Measurements from ENCODE around the gene RAB11FIP4.

Gene RAB11FIP4

DNA sequence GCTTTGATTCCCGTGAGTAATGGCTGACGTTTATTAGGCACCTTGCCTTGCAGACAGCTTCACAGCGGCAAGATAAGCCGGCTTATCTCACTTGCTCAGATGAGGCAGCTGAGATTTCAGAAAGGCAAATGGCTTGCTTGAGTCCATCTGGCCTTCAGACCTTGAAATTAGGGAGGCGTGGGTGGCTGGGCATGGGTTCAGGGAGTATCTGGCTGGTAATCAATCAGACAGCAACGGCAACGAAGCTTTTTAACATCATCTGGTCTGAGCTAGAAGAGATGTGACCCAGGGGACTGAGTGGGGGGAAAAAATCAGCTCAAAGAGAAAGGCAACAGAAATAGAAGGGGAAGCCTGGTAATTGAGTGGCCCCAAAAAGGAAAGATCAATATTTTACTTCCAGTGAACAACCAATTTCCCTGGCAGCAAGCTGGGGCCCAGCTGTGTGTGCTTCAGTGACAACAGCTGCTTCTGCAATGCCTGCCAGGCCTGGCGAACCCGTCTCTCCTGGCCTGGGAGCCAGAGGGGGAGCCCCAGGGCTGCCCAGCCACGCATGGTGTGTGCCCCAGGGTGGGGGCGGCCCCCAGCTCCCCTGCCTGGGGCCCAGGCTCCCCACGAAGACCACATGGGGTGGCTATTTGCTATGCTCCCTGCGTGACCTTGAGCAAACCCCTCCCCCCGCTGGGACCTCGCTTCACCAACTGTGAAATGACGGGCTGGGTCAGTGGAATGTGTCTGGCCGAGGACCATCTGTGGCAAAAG is 34.0 kb downstream of the RAB11FIP4 start (continued):
- TF ChIP-seq, protein P1, sequence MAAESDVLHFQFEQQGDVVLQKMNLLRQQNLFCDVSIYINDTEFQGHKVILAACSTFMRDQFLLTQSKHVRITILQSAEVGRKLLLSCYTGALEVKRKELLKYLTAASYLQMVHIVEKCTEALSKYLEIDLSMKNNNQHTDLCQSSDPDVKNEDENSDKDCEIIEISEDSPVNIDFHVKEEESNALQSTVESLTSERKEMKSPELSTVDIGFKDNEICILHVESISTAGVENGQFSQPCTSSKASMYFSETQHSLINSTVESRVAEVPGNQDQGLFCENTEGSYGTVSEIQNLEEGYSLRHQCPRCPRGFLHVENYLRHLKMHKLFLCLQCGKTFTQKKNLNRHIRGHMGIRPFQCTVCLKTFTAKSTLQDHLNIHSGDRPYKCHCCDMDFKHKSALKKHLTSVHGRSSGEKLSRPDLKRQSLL (tag by site-specific recombination; IDR thresholded peaks at IDR 0.05), result no peak

DNA sequence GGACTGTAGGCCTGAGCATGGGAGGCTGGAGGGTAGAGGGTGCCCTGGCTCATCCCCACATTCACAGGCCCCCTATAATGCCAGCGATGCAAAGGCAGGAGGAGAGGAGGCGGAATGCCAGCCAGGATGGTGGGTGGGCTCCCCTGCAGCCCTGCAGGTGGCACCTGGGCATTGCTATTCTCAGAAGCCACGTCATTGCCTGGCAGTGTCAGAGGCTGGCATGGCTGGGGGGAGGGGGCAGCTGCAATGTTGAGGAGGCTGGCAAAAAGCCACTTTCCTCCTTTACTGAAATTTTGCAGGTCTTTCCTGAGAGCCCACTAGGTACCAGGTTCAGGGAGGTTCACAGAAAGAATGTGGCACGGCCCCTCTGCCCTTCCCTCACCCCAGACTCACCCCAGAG is 36.2 kb downstream of the RAB11FIP4 start:
- TF ChIP-seq KLF17 (tag by site-specific recombination; IDR thresholded peaks at IDR 0.05) (no peak), ZNF654 (tag by site-specific recombination; IDR thresholded peaks at IDR 0.05; ENCODE audit: low read depth) (no peak), ZNF423 (tag by site-specific recombination; IDR thresholded peaks at IDR 0.05) (no peak), KLF10 (tag by site-specific recombination; IDR thresholded peaks at IDR 0.05) (no peak), ZNF776 (tag by site-specific recombination; IDR thresholded peaks at IDR 0.05; ENCODE audit: borderline replicate concordance) (no peak), ZNF202 (tag by site-specific recombination; IDR thresholded peaks at IDR 0.05; ENCODE audit: borderline replicate concordance) (no peak), PRDM1 (tag by site-specific recombination; IDR thresholded peaks at IDR 0.05) (no peak), ZNF514 (tag by site-specific recombination; IDR thresholded peaks at IDR 0.05) (no peak), ZNF610 (tag by site-specific recombination; IDR thresholded peaks at IDR 0.05; ENCODE audit: borderline replicate concordance) (no peak), SALL2 (tag by site-specific recombination; IDR thresholded peaks at IDR 0.05; ENCODE audit: borderline replicate concordance) (no peak), KLF1 (tag by site-specific recombination; IDR thresholded peaks at IDR 0.05) (no peak), ZNF391 (tag by site-specific recombination; IDR thresholded peaks at IDR 0.05; ENCODE audit: borderline replicate concordance, low read depth) (no peak), ZNF426 (tag by site-specific recombination; IDR thresholded peaks at IDR 0.05) (no peak), ZNF521 (tag by site-specific recombination; IDR thresholded peaks at IDR 0.05) (no peak)
- TF ChIP-seq, protein P2, sequence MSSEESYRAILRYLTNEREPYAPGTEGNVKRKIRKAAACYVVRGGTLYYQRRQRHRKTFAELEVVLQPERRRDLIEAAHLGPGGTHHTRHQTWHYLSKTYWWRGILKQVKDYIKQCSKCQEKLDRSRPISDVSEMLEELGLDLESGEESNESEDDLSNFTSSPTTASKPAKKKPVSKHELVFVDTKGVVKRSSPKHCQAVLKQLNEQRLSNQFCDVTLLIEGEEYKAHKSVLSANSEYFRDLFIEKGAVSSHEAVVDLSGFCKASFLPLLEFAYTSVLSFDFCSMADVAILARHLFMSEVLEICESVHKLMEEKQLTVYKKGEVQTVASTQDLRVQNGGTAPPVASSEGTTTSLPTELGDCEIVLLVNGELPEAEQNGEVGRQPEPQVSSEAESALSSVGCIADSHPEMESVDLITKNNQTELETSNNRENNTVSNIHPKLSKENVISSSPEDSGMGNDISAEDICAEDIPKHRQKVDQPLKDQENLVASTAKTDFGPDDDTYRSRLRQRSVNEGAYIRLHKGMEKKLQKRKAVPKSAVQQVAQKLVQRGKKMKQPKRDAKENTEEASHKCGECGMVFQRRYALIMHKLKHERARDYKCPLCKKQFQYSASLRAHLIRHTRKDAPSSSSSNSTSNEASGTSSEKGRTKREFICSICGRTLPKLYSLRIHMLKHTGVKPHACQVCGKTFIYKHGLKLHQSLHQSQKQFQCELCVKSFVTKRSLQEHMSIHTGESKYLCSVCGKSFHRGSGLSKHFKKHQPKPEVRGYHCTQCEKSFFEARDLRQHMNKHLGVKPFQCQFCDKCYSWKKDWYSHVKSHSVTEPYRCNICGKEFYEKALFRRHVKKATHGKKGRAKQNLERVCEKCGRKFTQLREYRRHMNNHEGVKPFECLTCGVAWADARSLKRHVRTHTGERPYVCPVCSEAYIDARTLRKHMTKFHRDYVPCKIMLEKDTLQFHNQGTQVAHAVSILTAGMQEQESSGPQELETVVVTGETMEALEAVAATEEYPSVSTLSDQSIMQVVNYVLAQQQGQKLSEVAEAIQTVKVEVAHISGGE (tag by site-specific recombination; conservative IDR thresholded peaks at IDR 0.05; ENCODE audit: low read depth), result no peak
- H3K27ac ChIP-seq (ENCODE audit: extremely low read depth, low read depth, low read length), result no peak overlapping the region
- ChIA-PET CTCF (no interaction called here), POLR2A (no interaction called here)
- no peaks in the 10 kb centered on the region for H3K4me1 ChIP-seq (ENCODE audit: control insufficient read depth, insufficient read depth, low read length)
- H3K36me3 ChIP-seq (ENCODE audit: control insufficient read depth in 2 of 2, insufficient read depth in 1 of 2, low read length in 2 of 2), result no peaks in the 10 kb centered on the region
- no peak overlapping the region for H3K4me3 ChIP-seq (ENCODE audit: low read depth, low read length)
- H3K9me3 ChIP-seq (ENCODE audit: control insufficient read depth, insufficient read depth, low read depth, low read length), result no peaks in the 10 kb centered on the region

DNA sequence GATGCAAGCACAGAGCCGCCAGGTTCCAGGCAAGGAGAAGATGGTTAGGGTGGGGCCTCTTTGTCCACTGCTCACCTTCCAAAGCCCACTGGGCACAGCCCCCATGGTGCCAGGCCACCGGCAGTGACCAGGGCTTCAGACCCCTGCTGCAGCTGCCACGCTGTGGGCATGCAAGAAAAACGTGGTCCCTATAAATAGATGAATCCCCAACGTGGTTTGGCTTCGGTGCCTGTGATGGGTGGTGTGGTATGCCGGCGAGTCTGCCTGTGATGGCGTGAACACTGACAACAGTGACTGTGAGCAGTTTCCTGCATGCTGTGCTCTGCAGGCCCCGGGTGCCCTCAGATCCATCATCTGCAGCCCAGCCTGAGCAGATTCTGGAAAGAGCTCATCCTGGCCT is 36.6 kb downstream of the RAB11FIP4 start:
- Histone ChIP-seq H3K9me3 (ENCODE audit: control insufficient read depth, insufficient read depth, low read depth, low read length) (no peaks in the 10 kb centered on the region), H3K36me3 (ENCODE audit: control insufficient read depth in 2 of 2, insufficient read depth in 1 of 2, low read length in 2 of 2) (no peaks in the 10 kb centered on the region), H3K27ac (ENCODE audit: extremely low read depth, low read depth, low read length) (no peak overlapping the region), H3K4me1 (ENCODE audit: control insufficient read depth, insufficient read depth, low read length) (no peaks in the 10 kb centered on the region), H3K4me3 (ENCODE audit: low read depth, low read length) (no peak overlapping the region)
- CTCF ChIA-PET, result no interaction called here
- POLR2A ChIA-PET, result no interaction called here
- TF ChIP-seq ZNF157 (tag by site-specific recombination; IDR thresholded peaks at IDR 0.05) (no peak), GFI1B (tag by site-specific recombination; IDR thresholded peaks at IDR 0.05) (no peak), ZNF548 (tag by site-specific recombination; IDR thresholded peaks at IDR 0.05) (no peak), ZNF16 (tag by site-specific recombination; IDR thresholded peaks at IDR 0.05; ENCODE audit: low read depth) (no peak), ZSCAN5A (tag by site-specific recombination; IDR thresholded peaks at IDR 0.05) (no peak), ZSCAN30 (tag by site-specific recombination; IDR thresholded peaks at IDR 0.05) (no peak), PBX3 (CRISPR knock-in tag; IDR thresholded peaks at IDR 0.05) (no peak), PRDM1 (tag by site-specific recombination; IDR thresholded peaks at IDR 0.05) (no peak), ZNF426 (tag by site-specific recombination; IDR thresholded peaks at IDR 0.05) (no peak), ZNF660 (tag by site-specific recombination; IDR thresholded peaks at IDR 0.05) (no peak), ZNF677 (tag by site-specific recombination; IDR thresholded peaks at IDR 0.05) (no peak)

Data from HEK293 (cell line).